ENCODE measurements around the gene ZNHIT2.

GRCh38 chr11:65135633-65136145 is 18.2 kb upstream of the ZNHIT2 start:
- TF ChIP-seq CTCF (IDR thresholded peaks at IDR 0.05) (no peak), POLR2A (IDR thresholded peaks at IDR 0.05) (no peak)
